EH (cell line): ENCODE measurements around the gene CHAT.
A peak's percentile ranks its signal among the peaks of the same experiment; 100 is the strongest.
"Not testable (repeated sequence)": the region's sequence is repeated elsewhere in the genome, so short reads cannot be mapped to it uniquely, and the experiment has no call there.

Experiments
- DNase-seq: peaks from one replicate; pipeline ENCODE4 v3.0.0-alpha.2; 2015; ENCODE audit warnings: low read depth

Gene CHAT

DNA sequence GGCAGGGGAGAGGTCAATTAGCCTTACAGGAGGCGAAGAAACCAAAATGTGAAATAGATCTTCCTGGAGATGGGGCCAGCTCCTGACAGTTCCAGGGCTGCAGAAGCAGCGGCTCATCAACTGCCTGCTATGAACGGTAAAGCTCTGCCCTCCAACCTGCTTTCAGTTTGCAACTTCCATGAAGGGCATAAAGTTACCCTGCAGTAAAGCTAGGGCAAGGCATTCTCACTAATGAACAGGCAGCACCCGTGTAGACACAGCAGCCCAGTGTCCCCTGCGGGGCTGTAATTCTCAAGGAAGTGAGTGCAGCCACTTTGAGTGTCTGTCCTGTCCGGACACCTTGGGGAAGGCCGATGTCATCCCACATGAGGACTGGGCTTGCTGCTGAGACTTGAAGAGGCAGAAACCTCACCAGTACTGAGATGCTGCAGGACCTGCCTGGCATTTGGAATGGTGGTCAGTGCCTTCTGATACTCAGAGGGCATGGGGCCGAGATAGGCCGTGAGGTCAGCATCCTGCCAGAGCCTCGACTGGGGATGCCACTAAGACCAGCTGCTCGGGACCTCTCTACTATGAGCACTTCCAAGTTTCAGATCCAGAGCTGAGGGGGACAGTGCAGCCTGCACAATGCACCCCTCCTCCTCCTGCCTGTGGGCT is 39.6 kb downstream of the CHAT start:
- DNase-seq: no peak

- DNase-seq: no peak
These were observed 40.3 kb downstream of the CHAT start for GRCh38 chr10:49654036-49654693.

DNA sequence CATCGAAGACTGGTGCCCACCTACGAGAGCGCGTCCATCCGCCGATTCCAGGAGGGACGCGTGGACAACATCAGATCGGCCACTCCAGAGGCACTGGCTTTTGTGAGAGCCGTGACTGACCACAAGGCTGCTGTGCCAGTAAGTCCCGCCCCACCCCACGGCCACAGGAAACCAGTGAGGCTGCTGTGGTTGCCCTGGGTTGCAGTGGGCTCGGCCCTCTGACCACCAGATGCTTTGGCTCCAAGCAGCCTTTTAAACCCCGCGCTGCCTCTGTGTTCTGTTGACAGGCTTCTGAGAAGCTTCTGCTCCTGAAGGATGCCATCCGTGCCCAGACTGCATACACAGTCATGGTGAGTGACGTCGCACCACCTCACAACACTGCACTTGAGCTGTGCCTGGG is 41.3 kb downstream of the CHAT start:
- no peak for DNase-seq

GRCh38 chr10:49656845-49657493 is 43.1 kb downstream of the CHAT start:
- DNase-seq: no peak

DNA sequence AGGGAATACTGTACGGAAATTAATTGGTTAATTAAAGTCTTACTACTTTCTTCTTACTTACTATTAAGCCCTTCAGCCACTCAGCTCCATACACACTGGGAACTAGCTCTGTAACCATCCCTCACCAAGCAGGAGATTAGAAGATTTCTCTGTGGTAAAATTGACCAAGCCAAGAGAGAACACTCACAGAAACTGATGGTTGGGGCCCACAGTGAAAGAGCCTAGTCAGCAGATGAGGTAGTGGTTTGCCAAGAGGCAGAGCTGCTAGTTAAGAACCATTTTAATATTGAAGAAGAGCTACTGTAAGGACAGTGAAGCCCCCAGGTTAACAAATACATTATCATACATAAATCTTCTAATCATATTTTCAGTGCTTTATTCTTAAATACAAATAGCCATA is 43.8 kb downstream of the CHAT start:
- DNase-seq: no peak

DNA sequence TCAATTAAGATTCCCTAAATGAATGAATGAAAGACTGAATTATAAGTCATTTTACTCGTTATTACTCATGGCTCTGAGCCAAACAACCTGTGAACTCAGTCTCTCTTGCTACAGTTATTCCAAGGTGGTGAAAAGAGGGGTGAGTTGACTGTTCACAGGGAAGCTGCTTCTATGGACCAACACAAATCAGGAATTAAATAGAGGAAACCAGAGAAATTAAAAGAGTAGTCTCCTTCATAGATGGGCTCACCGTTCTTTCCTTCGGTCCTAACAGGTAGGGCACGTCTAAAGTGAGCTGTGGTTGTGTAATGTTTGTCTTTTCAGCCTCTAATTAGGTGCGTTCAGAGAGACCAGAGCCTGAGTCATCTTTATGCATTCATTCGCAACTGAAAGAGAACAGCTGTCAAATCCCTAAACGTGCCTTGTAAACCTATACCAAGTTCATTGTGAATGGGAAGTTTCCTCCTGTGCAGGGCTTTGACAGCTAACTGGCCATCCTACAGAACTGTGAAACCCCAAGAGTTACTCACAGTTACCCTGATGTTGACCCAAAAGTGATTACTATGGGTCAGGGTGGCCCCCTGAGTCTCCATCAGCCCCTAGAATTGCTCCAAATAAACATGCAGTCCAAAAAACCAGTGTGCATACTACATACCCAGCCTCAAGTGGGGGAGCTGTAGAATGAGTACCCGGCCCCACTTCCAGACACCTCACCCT is 47.5 kb downstream of the CHAT start:
- DNase-seq: no peak

GRCh38 chr10:49662169-49662830 is 48.5 kb downstream of the CHAT start:
- DNase-seq: no peak

DNA sequence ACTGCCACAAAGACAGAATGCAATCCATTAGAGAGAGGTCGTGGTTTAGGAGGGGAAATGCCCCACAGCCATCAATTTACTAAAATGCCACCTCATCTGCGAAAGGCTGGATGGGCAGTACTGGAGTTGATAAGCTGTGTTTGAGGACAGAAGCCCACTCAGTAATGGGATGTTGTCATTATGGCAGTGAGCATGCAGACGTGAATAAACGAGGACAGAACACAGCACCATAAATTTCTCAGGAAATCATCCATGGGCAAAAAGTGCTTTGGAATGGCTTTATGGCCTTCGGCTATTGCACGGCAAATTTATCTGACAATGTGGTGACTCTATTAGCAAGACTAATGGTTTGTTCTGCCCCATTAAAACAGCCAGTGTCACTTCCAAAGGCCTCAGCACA is 49.8 kb downstream of the CHAT start:
- no peak for DNase-seq

GRCh38 chr10:49664006-49664841 is 50.4 kb downstream of the CHAT start:
- DNase-seq: no peak

- DNase-seq: no peak
These were observed 51.1 kb downstream of the CHAT start for GRCh38 chr10:49664842-49665355.

GRCh38 chr10:49666054-49666615 is 52.3 kb downstream of the CHAT start:
- no peak for DNase-seq

DNA sequence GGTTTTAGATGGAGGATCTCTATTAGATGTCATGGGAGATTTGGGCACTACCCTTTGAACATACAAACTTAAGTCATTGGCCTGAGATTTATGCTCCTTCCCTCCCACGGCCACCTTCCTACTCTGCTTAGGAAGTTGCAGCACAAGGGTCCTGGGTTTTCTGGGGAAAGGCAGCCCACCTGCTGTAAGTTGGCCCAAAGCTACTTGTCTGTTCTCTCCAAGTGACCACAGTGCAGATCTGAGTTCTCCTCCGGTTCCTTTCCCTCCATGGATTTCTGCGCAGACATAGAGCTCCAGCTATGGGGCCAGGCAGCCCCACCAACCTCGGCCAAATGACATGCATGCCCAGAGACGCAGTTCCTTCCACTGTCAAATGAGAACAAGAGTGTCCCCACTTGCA is 52.8 kb downstream of the CHAT start:
- DNase-seq: no peak

- no peak for DNase-seq
These were observed 54.2 kb downstream of the CHAT start for GRCh38 chr10:49667991-49668390.

- DNase-seq: no peak
These were observed 54.8 kb downstream of the CHAT start for GRCh38 chr10:49668684-49669083.

GRCh38 chr10:49678827-49679479 is 65.1 kb downstream of the CHAT start:
- DNase-seq: no peak

- DNase-seq: peak; percentile 62
These were observed 65.7 kb downstream of the CHAT start, which contains the start of gene C10orf53 for GRCh38 chr10:49679480-49679893. Gene C10orf53 (plus strand): TSS chr10:49679651. CDS start chr10:49679698, 47 bp downstream.

GRCh38 chr10:49682449-49682848 is 68.6 kb downstream of the CHAT start:
- DNase-seq: not testable (repeated sequence)

DNA sequence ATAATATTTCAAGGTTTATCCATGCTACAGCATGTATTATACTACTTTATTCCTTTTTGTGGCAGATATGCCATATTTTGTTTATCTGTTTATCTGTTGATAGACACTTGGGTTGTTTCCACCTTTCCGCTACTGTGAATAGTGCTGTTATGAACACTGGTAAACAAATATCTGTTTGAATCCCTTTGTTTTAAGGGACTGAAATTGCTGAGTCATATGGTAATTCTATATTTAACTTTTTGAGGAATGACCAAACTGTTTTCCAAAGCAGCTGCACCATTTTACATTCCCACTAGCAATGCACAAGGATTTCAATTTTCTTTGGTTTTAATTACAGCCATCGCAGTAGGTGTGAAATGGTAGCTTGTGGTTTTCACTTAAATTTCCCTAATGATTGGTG is 69.0 kb downstream of the CHAT start:
- no peak for DNase-seq

GRCh38 chr10:49686651-49687050 is 72.8 kb downstream of the CHAT start:
- DNase-seq: no peak

- DNase-seq: no peak
These were observed 74.5 kb downstream of the CHAT start for GRCh38 chr10:49688261-49688846.
